Stimulated activated CD8-positive, alpha-beta memory T cell treated with anti-CD3 and anti-CD28 coated beads, Interleukin-12 subunit alpha, Interleukin-12 subunit beta, amount 100 ng/mL, for 24 hours (primary cell): ENCODE measurements around the gene JAKMIP3.

Source experiments
- DNase-seq: peaks from one replicate; pipeline ENCODE4 v3.0.0-alpha.2; 2020; ENCODE audit errors: extremely low read depth

JAKMIP3 gene

GRCh38 chr10:132110111-132110521 is 44.4 kb downstream of the JAKMIP3 start:
- DNase-seq = no peak

DNA sequence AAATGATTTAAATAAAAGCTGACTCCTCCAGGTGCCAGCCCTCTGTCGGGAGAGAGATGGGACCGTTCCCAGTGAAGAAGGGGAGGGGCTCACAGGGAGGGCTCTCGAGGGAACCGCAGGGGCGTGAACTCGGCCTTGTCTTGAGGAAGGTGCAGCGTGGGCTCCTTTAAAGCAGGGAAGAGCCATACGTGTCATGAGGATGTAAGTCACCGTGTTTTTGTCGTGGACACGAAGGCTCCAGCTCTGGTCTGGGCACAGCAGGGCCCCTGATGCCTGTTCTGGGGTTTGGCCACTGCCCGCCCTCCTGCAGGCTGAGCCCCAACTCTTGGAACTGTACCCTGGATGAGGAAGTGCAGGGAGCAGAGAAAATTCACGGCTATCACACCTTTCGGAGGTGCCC is 45.0 kb downstream of the JAKMIP3 start:
- DNase-seq = no peak

DNA sequence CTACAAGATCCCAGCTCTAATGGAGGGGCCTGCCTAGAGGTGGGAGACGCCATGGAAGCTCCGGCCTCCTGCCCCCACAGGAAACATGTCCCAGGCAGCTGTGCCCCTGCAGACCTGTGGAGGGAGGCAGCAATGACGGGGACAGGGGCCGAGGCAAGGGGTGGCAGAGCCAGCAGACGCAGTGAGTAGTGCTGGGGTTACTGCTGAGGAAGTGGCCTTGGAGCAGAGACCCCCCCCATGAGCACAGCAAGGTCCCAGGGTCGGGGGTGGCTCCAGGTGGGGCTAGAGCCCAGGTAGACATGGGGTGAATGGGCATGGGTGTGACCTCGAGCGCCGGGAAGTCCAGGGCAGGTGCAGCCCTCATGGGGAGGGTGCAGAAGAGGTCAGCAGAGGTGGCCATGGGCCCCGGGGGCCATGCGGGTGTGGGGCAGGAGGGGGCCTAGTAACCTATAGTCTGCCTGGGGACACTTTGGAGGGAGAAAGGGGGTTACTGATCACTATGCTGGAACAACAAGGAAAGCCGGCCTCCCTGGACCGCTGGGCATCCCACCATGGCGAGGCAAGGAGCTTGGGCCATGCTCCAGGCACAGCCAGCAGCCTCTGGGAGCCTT is 45.5 kb downstream of the JAKMIP3 start:
- DNase-seq = no peak

GRCh38 chr10:132111871-132112341 is 46.2 kb downstream of the JAKMIP3 start:
- DNase-seq = no peak

DNA sequence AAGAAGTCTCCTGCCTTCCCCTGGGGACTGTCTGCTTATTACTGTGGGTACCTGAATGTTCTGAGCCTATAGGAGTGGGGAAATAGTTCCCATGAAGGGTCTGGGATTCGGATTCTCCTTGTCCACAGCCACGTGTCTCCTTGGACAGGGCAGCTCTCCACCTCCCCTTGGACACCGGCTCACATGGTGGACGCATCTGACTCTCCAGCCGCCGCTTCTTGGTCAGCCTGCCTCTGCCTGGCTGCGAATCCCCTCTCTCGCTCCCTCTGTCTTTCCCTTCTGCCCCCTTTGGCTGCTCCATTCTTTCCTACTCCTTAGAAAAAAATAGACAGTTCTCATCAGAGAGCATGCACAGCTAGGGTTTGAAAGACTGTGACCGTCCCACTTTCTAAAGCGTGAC is 46.9 kb downstream of the JAKMIP3 start:
- no peak for DNase-seq

- no peak for DNase-seq
Measured at GRCh38 chr10:132113206-132113605, 47.5 kb downstream of the JAKMIP3 start.

GRCh38 chr10:132113766-132114365 is 48.1 kb downstream of the JAKMIP3 start:
- no peak for DNase-seq

DNA sequence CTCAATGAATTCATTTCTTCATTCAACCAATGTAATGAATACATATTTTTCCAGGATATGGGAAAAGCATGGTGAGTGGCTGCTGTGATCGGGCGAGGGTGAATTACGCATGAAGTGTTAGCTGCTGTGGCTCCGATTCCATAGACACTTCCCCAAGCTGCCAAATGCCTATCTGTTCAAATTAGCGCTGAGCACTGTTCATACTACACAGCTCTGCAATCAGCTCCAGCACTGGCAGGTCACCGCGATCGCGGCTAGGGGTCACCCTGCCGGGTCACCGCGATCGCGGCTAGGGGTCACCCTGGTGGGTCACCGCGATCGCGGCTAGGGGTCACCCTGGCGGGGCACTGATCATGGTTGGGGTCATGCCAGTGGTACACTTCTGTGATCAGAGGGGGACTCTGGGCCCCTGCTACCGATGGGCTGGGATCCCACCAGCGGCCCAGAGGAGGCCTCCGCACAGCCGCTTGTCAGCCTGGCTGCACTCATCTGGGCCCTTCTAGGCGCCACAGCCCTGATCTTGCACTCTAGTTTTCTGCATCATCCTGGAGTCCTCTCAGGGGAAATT is 49.3 kb downstream of the JAKMIP3 start:
- no peak for DNase-seq
